HG03060 (cell line): ENCODE results near the gene TMC4.
"Not testable (repeated sequence)": the region's sequence is repeated elsewhere in the genome, so short reads cannot be mapped to it uniquely, and the experiment has no call there.

ENCODE experiments used
- ATAC-seq: cut with Tn5 transposase; IDR thresholded peaks from one replicate; pipeline ENCODE4 v1.9.1; 2021; ENCODE audit warnings: low read depth, moderate number of reproducible peaks; ENCODE audit not compliant: unreplicated experiment

Gene TMC4, protein sequence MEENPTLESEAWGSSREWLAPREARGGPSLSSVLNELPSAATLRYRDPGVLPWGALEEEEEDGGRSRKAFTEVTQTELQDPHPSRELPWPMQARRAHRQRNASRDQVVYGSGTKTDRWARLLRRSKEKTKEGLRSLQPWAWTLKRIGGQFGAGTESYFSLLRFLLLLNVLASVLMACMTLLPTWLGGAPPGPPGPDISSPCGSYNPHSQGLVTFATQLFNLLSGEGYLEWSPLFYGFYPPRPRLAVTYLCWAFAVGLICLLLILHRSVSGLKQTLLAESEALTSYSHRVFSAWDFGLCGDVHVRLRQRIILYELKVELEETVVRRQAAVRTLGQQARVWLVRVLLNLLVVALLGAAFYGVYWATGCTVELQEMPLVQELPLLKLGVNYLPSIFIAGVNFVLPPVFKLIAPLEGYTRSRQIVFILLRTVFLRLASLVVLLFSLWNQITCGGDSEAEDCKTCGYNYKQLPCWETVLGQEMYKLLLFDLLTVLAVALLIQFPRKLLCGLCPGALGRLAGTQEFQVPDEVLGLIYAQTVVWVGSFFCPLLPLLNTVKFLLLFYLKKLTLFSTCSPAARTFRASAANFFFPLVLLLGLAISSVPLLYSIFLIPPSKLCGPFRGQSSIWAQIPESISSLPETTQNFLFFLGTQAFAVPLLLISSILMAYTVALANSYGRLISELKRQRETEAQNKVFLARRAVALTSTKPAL

GRCh38 chr19:54172471-54173358, at the start of gene TMC4:
TSS of gene TMC4 (minus strand) at chr19:54173160. CDS start at chr19:54173117, 43 bp downstream.
- no peak for ATAC-seq

- not testable (repeated sequence) for ATAC-seq
Measured at GRCh38 chr19:54221947-54222346, 49.0 kb upstream of the TMC4 start.

- ATAC-seq: not testable (repeated sequence)
Measured at GRCh38 chr19:54219702-54220101, 46.7 kb upstream of the TMC4 start.

DNA sequence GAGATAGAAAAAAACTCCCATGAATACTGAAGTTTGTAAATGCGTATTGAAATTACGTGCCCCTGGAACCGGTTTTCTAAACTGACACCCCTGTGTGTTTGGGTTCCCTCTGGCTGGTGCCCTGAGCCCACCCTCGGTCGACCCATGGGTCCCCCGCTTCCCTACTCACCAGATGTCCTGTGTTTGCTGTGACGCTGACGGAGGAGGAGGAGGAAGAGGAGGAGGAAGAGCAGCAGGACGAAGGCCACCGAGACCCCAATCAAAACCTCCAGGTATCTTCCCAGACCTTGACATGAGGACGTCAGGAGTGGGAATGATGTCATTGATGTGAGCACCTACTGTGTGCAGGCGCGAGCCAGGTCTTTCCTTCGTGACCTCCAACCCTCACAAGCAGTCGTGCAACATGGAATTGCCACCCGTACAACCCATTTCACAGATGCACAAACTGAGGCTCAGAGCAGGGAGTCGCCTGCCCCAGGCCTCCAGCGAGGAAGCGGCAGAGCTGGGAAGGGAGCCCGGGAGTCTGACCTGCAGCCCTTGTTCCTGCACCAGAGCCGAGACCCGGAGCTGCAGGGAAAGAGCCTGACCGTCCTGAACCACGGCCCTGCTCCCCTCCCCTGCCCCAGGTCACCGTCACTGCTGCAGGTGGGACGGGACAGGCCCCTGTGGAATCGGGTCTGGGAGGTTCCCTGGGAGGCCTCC, 46.2 kb upstream of the TMC4 start:
- no peak for ATAC-seq

- no peak for ATAC-seq
Measured at GRCh38 chr19:54218259-54218658, 45.3 kb upstream of the TMC4 start.

DNA sequence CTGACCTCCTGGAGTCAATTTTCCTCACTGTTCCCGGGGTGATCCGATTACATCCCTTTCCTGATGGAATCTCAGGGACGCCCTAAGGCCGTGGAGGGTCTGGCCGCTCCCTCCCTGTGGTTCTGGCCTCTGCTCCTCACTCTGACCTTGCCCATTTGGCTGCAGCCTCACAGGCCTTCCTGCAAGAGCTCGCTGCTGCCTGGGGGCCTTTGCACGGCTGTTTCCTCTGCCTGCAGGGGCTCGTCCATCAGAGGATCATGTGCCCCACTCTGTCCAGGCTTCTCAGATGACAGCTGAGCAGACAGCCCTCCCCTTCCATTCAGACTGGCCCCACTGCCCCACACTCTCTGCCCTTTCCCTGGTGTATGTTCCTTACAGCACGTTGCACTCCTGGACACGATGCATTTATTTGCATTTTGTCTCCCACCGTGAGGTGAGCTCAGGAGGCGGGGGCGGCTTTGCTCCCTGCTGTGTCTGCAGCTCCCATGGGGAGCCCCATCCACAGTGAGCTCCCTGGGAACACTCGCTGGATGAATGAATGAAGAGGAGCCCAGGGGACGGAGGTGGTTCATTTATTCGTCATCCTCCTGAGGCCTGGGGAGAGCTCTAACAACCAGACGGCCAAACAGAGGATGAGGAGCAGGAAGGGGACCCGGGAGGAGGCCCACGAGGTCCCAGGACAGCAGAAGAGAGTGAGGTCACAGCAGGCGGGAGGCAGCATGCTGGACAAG, 44.7 kb upstream of the TMC4 start:
- not testable (repeated sequence) for ATAC-seq

DNA sequence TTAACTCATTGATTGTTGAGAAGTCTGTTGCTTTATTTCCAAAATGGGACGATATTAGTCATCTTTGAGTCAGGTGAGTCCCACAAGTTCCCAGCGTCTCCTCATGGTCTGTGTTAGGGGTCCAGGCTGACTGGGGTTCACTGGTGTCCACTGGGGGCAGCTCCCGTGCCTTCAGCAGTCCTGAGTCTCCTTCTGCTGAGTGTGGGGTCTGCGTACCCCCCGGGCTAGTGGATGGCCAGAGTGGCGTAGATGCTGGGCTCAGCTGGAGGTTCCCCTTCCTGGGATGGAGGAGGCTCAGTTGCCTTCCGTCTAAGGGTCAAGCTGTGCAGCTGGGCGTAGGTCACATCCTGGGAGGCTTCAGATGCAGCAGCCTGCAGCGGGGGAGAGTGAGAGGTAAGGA, 43.9 kb upstream of the TMC4 start:
- ATAC-seq: no peak

DNA sequence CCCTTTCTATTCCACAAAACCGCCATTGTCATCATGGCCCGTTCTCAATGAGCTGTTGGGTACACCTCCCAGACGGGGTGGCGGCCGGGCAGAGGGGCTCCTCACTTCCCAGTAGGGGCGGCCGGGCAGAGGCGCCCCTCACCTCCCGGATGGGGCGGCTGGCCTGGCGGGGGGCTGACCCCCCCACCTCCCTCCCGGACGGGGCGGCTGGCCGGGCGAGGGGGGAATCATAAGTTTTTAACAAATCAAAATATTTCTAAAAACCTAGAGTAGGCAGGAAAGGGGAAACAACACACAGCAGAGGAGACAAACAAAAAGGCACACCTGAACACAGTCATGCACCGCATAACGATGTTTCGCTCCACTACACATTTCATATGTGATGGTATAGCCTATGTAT, 41.8 kb upstream of the TMC4 start:
- ATAC-seq: not testable (repeated sequence)

DNA sequence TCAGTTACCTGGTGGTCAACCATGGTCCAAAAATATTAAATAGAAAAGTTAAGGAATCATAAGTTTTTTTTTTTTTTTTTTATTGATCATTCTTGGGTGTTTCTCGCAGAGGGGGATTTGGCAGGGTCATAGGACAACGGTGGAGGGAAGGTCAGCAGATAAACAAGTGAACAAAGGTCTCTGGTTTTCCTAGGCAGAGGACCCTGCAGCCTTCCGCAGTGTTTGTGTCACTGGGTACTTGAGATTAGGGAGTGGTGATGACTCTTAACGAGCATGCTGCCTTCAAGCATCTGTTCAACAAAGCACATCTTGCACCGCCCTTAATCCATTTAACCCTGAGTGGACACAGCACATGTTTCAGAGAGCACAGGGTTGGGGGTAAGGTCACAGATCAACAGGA, 41.3 kb upstream of the TMC4 start:
- ATAC-seq: not testable (repeated sequence)

DNA sequence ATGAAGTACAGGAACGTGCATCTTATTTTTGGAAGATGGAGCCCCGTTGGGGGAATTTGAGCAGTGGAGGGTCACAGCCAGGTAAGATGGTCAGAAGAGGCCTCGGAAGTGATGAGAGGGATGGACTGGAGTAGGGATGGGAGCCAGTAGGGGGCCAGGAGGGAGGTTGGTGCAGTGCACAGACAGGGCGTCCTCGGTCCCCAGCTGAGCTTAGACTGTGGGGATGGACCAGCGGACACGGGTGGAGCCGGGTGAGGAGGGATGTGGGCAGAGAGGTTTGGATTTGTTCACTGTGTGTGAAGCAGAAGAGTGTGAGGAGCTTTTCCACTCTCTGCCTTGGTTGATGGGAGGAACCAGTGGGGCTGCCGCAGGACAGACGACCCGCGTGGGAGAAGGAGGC, 38.3 kb upstream of the TMC4 start:
- no peak for ATAC-seq

DNA sequence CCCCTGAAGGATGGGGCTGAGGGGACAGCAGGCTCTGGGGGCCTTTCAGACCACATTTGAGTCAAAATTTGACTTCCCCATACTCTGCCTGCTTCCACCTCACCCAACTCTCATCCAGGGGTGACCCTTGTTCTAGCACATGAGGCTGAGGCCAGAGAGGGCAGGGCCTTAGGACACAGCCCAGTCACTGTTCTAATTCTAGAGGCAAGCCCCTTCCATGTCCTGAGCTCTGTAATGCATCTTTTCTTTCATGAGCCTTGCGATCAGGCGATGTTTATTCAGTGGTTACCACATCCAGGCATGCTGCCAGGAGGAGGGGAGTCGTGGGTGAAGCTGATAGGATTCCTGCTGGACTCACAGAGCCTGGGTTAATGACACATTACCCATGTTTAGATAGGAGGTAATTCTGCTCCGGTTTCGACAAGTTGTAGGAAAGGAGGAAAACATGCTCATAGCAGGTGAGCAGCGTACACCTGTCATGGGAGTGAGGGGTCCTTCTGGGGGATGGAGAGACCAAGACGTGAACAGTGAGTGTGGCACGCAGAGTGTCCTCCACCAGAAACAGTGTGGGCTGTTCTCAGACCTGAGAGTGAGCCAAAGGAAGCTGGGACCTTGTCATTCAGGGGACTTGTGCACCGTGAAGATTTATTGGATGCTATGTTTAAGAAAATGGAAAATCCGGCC, 37.0 kb upstream of the TMC4 start:
- no peak for ATAC-seq

DNA sequence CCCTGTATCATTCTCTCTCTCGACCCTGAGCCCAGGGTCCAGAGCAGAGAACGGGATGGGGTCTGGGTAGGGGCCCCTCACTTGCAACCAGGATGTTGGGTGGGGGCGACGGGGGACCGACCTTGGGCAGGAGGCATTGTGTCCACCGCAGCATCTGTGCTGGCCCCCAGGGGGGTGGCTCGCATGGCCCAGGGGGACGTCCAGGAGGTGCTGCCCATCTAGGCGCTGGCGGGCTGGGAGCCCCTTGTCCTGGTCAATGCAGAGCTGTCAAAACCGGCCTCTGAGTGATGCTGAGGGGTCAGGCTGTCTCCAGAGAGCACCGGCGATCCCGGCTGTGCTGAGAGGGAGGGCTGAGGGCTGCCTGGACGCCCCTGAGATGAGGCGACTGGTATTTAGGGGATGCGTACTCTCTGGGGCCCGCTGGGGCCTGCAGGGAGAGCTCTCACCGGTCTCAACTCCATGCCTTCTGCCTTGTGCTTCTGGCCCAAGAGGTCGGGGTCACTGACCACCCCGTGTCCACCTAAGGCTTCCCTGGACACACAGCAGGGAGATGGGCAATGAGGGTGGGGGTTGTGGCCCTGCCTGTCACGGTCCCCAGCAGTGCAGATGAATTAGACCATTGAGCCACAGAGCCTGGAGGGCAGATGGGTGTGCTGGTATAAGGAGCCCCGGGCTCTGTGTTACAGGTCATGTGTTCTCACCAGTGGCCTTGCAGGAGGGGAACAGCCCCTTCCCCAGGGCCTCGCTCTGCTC, 36.3 kb upstream of the TMC4 start:
- no peak for ATAC-seq

DNA sequence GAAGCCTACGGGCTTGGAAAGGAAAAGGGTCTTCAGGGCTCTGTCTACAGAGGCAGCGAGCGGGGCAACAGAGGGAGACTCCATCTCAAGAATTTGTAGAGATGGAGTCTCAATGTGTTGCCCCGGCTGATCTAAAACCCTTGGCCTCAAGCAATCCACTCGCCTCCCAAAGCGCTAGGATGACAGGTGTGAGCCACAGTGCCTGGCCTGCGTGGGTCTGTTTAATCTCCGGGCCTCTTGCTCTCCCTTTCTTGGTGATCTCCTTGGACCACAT, 35.8 kb upstream of the TMC4 start:
- ATAC-seq: no peak

GRCh38 chr19:54207983-54208783, 35.2 kb upstream of the TMC4 start:
- ATAC-seq: no peak

DNA sequence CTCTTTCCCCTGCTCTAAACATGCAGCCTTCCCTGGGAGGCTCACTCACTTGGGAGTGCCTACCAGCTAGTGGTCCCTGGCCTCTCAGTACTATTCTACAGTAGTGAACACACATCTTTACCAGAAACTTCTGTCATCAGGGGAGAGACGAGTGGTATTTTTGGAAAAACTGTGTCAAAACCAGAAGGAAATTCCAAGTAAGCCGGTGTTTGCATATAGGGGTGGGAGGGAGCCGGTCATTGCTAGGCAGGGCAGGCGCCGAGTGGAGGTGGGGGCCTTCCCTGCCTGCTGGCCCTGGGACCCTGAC, 34.7 kb upstream of the TMC4 start:
- no peak for ATAC-seq

- not testable (repeated sequence) for ATAC-seq
Measured at GRCh38 chr19:54207193-54207592, 34.2 kb upstream of the TMC4 start.

DNA sequence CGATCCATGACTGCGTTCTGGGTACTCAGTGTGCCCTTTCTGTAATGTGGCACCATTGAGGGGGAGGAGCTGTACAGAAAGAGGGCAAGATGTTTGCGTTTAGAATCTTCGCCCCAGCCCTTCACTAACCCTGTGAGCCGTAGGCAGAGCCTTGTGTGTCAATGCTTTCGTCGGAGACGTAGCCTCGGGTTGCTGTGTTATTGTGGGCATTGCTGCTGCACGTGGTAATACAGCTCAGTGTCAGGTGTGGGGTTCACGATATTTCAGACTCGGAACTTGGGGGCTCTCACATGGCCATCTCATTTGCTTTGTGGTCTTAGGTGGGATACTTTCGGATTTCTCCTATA, 33.8 kb upstream of the TMC4 start:
- ATAC-seq: no peak
